T-helper 2 cell treated with Interferon-gamma antibody and Interleukin-4, amounts not matched to agents 5 μg/mL and 100 μg/mL, for 36 hours (primary cell): ENCODE data around the gene VAMP8.
A peak's percentile ranks its signal among the peaks of the same experiment; 100 is the strongest.
"Not testable (repeated sequence)": the region's sequence is repeated elsewhere in the genome, so short reads cannot be mapped to it uniquely, and the experiment has no call there.

Experiments used
- DNase-seq: peaks from one replicate; pipeline ENCODE4 v3.0.0; 2021; ENCODE audit warnings: low spot score
- H3K27ac Mint-ChIP-seq: one replicate; pipeline ENCODE4 v1.8.0; 2021; ENCODE audit warnings: mild to moderate bottlenecking, mixed read lengths
- H3K27me3 Mint-ChIP-seq: one replicate; pipeline ENCODE4 v1.8.0; 2021; ENCODE audit warnings: low read depth, mixed read lengths
- H3K36me3 Mint-ChIP-seq: one replicate; pipeline ENCODE4 v1.8.0; 2021; ENCODE audit warnings: low read depth, mixed read lengths
- H3K4me1 Mint-ChIP-seq: one replicate; pipeline ENCODE4 v1.8.0; 2021; ENCODE audit warnings: low read depth, mixed read lengths
- H3K4me3 Mint-ChIP-seq: one replicate; pipeline ENCODE4 v1.8.0; 2022; ENCODE audit warnings: mild to moderate bottlenecking, moderate library complexity, mixed read lengths
- H3K9me3 Mint-ChIP-seq: one replicate; pipeline ENCODE4 v1.8.0; 2021; ENCODE audit warnings: mixed read lengths

VAMP8 gene

GRCh38 chr2:85602476-85603234 is 25.3 kb downstream of the VAMP8 start, which contains the start of gene TMEM150A:
TSS of gene TMEM150A (minus strand) at chr2:85602698. CDS start at chr2:85601948, 750 bp downstream.
- Mint-ChIP-seq H3K4me3 (peak within 1 kb of the TSS; percentile 89), H3K9me3 (no peaks in the 10 kb centered on the region), H3K27me3 (no peaks in the 10 kb centered on the region), H3K36me3 (peaks cover 7% of the 10 kb centered on the region), H3K4me1 (peaks cover 11% of the 10 kb centered on the region), H3K27ac (peak within 1 kb of the TSS; percentile 67)
- peak; percentile 92 for DNase-seq

- H3K4me3 Mint-ChIP-seq, H3K9me3 Mint-ChIP-seq, H3K27ac Mint-ChIP-seq, DNase-seq, H3K27me3 Mint-ChIP-seq: not testable (repeated sequence)
- H3K36me3 Mint-ChIP-seq = peaks cover 16% of the 10 kb centered on the region
- H3K4me1 Mint-ChIP-seq = peaks cover 14% of the 10 kb centered on the region
These were observed 26.7 kb downstream of the VAMP8 start for GRCh38 chr2:85604133-85604444.

GRCh38 chr2:85604568-85605339 is 27.4 kb downstream of the VAMP8 start:
- H3K9me3 Mint-ChIP-seq = no peaks in the 10 kb centered on the region
- H3K36me3 Mint-ChIP-seq = peaks cover 20% of the 10 kb centered on the region
- no peak overlapping the region for H3K27ac Mint-ChIP-seq
- H3K4me3 Mint-ChIP-seq = no peak overlapping the region
- H3K27me3 Mint-ChIP-seq = no peaks in the 10 kb centered on the region
- no peak for DNase-seq
- H3K4me1 Mint-ChIP-seq = peaks cover 18% of the 10 kb centered on the region

GRCh38 chr2:85605406-85606115 is 28.2 kb downstream of the VAMP8 start:
- peaks cover 23% of the 10 kb centered on the region for H3K4me1 Mint-ChIP-seq
- DNase-seq = no peak
- H3K27ac Mint-ChIP-seq = no peak overlapping the region
- H3K27me3 Mint-ChIP-seq = no peaks in the 10 kb centered on the region
- H3K4me3 Mint-ChIP-seq = no peak overlapping the region
- H3K36me3 Mint-ChIP-seq = peaks cover 25% of the 10 kb centered on the region
- H3K9me3 Mint-ChIP-seq = no peaks in the 10 kb centered on the region

GRCh38 chr2:85606116-85606455 is 28.7 kb downstream of the VAMP8 start:
- no peaks in the 10 kb centered on the region for H3K9me3 Mint-ChIP-seq
- H3K4me1 Mint-ChIP-seq = peaks cover 23% of the 10 kb centered on the region
- H3K27ac Mint-ChIP-seq = no peak overlapping the region
- H3K4me3 Mint-ChIP-seq = no peak overlapping the region
- no peaks in the 10 kb centered on the region for H3K27me3 Mint-ChIP-seq
- no peak for DNase-seq
- H3K36me3 Mint-ChIP-seq = peaks cover 25% of the 10 kb centered on the region

- no peak overlapping the region for H3K27ac Mint-ChIP-seq
- H3K4me1 Mint-ChIP-seq = peaks cover 23% of the 10 kb centered on the region
- no peaks in the 10 kb centered on the region for H3K27me3 Mint-ChIP-seq
- no peaks in the 10 kb centered on the region for H3K9me3 Mint-ChIP-seq
- no peak overlapping the region for H3K4me3 Mint-ChIP-seq
- peaks cover 27% of the 10 kb centered on the region for H3K36me3 Mint-ChIP-seq
- no peak for DNase-seq
These were observed 30.2 kb downstream of the VAMP8 start for GRCh38 chr2:85607268-85608215.

GRCh38 chr2:85611217-85611704 is 33.9 kb downstream of the VAMP8 start:
- H3K4me3 Mint-ChIP-seq = peak overlapping the region; percentile 97
- peak overlapping the region; percentile 88 for H3K27ac Mint-ChIP-seq
- H3K27me3 Mint-ChIP-seq = no peaks in the 10 kb centered on the region
- H3K9me3 Mint-ChIP-seq = no peaks in the 10 kb centered on the region
- peaks cover 15% of the 10 kb centered on the region for H3K4me1 Mint-ChIP-seq
- peaks cover 23% of the 10 kb centered on the region for H3K36me3 Mint-ChIP-seq
- DNase-seq = no peak

GRCh38 chr2:85611705-85612587 is 34.6 kb downstream of the VAMP8 start, which contains the start of gene C2orf68:
TSS of gene C2orf68 (minus strand) at chr2:85612066. CDS start at chr2:85611984, 82 bp downstream.
- Mint-ChIP-seq H3K4me3 (peak within 1 kb of the TSS; percentile 97), H3K9me3 (no peaks in the 10 kb centered on the region), H3K27me3 (no peaks in the 10 kb centered on the region), H3K27ac (peak within 1 kb of the TSS; percentile 89), H3K4me1 (peaks cover 15% of the 10 kb centered on the region), H3K36me3 (peaks cover 23% of the 10 kb centered on the region)
- peak; percentile 92 for DNase-seq

GRCh38 chr2:85613717-85614515 is 36.5 kb downstream of the VAMP8 start:
- no peak for DNase-seq
- H3K27me3 Mint-ChIP-seq = no peaks in the 10 kb centered on the region
- H3K4me1 Mint-ChIP-seq = peaks cover 21% of the 10 kb centered on the region
- H3K27ac Mint-ChIP-seq = no peak overlapping the region
- H3K9me3 Mint-ChIP-seq = no peaks in the 10 kb centered on the region
- no peak overlapping the region for H3K4me3 Mint-ChIP-seq
- H3K36me3 Mint-ChIP-seq = peaks cover 24% of the 10 kb centered on the region

GRCh38 chr2:85614757-85615156 is 37.4 kb downstream of the VAMP8 start:
- not testable (repeated sequence) for H3K27ac Mint-ChIP-seq, H3K9me3 Mint-ChIP-seq, H3K27me3 Mint-ChIP-seq, DNase-seq, H3K4me3 Mint-ChIP-seq
- H3K4me1 Mint-ChIP-seq = peaks cover 18% of the 10 kb centered on the region
- peaks cover 25% of the 10 kb centered on the region for H3K36me3 Mint-ChIP-seq

GRCh38 chr2:85615413-85615728 is 38.0 kb downstream of the VAMP8 start:
- peaks cover 21% of the 10 kb centered on the region for H3K36me3 Mint-ChIP-seq
- no peaks in the 10 kb centered on the region for H3K27me3 Mint-ChIP-seq
- no peak for DNase-seq
- H3K9me3 Mint-ChIP-seq = no peaks in the 10 kb centered on the region
- no peak overlapping the region for H3K27ac Mint-ChIP-seq
- H3K4me3 Mint-ChIP-seq = peak overlapping the region; percentile 95
- peaks cover 15% of the 10 kb centered on the region for H3K4me1 Mint-ChIP-seq

- H3K4me3 Mint-ChIP-seq = peak overlapping the region; percentile 95
These were observed 40.3 kb downstream of the VAMP8 start for GRCh38 chr2:85617723-85618122.

More at GRCh38 chr2:85617723-85618122, 40.3 kb downstream of the VAMP8 start:
- H3K9me3 Mint-ChIP-seq, H3K27ac Mint-ChIP-seq, DNase-seq, H3K27me3 Mint-ChIP-seq: not testable (repeated sequence)
- peaks cover 10% of the 10 kb centered on the region for H3K4me1 Mint-ChIP-seq
- H3K36me3 Mint-ChIP-seq = peaks cover 29% of the 10 kb centered on the region
